Loucy (cell line): ENCODE data around the gene HIC1.

Source experiments
- H2AFZ ChIP-seq: fragments of 200-600 bp; sonication (generic); 2 replicates; pipeline ENCODE4 v1.6.0; 2016; ENCODE audit warnings: antibody characterized with exemption, mild to moderate bottlenecking, low read length, moderate library complexity
- H3F3A ChIP-seq: fragments of 200-600 bp; 2 replicates; pipeline ENCODE4 v1.6.0; 2016; ENCODE audit warnings: antibody characterized with exemption, low read depth, mild to moderate bottlenecking
- H3K27me3 ChIP-seq: fragments of 200-600 bp; sonication (generic); 2 replicates; pipeline ENCODE4 v1.6.1; 2014; ENCODE audit warnings: low read length, mild to moderate bottlenecking; ENCODE audit not compliant: insufficient read depth, poor library complexity, severe bottlenecking
- H3K36me3 ChIP-seq: fragments of 200-600 bp; sonication (generic); 2 replicates; pipeline ENCODE4 v1.6.1; 2016; ENCODE audit warnings: low read length; ENCODE audit not compliant: insufficient read depth
- H3K4me1 ChIP-seq: fragments of 200-600 bp; sonication (generic); 2 replicates; pipeline ENCODE4 v1.5.1; 2014; ENCODE audit warnings: low read length, mild to moderate bottlenecking; ENCODE audit not compliant: insufficient read depth, poor library complexity, severe bottlenecking
- H3K4me2 ChIP-seq: fragments of 200-600 bp; sonication (generic); 2 replicates; pipeline ENCODE4 v1.6.0; 2014; ENCODE audit warnings: antibody characterized with exemption, low read length, low read depth, mild to moderate bottlenecking; ENCODE audit not compliant: poor library complexity, severe bottlenecking
- H3K4me3 ChIP-seq: fragments of 200-600 bp; sonication (generic); 2 replicates; pipeline ENCODE4 v1.5.1; 2014; ENCODE audit warnings: low read length, mild to moderate bottlenecking, mixed read lengths; ENCODE audit not compliant: poor library complexity, severe bottlenecking
- H3K79me2 ChIP-seq: fragments of 200-600 bp; sonication (generic); 2 replicates; pipeline ENCODE4 v1.6.1; 2014; ENCODE audit warnings: low read length; ENCODE audit not compliant: insufficient read depth
- H3K9ac ChIP-seq: fragments of 200-600 bp; sonication (generic); 2 replicates; pipeline ENCODE4 v1.6.0; 2014; ENCODE audit warnings: mild to moderate bottlenecking, low read depth, low read length, moderate library complexity; ENCODE audit not compliant: poor library complexity, severe bottlenecking
- H3K9me2 ChIP-seq: fragments of 200-600 bp; sonication (generic); replicated peaks from 2 replicates; pipeline ENCODE4 v1.6.1; 2016; ENCODE audit warnings: low read depth, low read length, mixed read lengths
- H3K9me3 ChIP-seq: fragments of 200-600 bp; sonication (generic); 2 replicates; pipeline ENCODE4 v1.6.1; 2014; ENCODE audit warnings: mild to moderate bottlenecking, antibody characterized with exemption, low read length, low read depth; ENCODE audit not compliant: insufficient read depth
- H4K20me1 ChIP-seq: fragments of 200-600 bp; sonication (generic); 2 replicates; pipeline ENCODE4 v1.6.0; 2014; ENCODE audit warnings: antibody characterized with exemption, low read length, mild to moderate bottlenecking; ENCODE audit not compliant: insufficient read depth, poor library complexity, severe bottlenecking
- EZH2phosphoT487 ChIP-seq: fragments of 200-600 bp; IDR thresholded peaks from 2 replicates; pipeline ENCODE4 v1.6.1; 2018; ENCODE audit warnings: antibody characterized with exemption, mild to moderate bottlenecking, moderate library complexity, borderline replicate concordance
- TF ChIP-seq, protein P1 (sequence below): fragments of 200-600 bp; sonication (generic); conservative IDR thresholded peaks from 2 replicates; pipeline ENCODE4 v1.5.1; 2014; ENCODE audit warnings: mild to moderate bottlenecking, antibody characterized with exemption, low read length

Gene HIC1

DNA sequence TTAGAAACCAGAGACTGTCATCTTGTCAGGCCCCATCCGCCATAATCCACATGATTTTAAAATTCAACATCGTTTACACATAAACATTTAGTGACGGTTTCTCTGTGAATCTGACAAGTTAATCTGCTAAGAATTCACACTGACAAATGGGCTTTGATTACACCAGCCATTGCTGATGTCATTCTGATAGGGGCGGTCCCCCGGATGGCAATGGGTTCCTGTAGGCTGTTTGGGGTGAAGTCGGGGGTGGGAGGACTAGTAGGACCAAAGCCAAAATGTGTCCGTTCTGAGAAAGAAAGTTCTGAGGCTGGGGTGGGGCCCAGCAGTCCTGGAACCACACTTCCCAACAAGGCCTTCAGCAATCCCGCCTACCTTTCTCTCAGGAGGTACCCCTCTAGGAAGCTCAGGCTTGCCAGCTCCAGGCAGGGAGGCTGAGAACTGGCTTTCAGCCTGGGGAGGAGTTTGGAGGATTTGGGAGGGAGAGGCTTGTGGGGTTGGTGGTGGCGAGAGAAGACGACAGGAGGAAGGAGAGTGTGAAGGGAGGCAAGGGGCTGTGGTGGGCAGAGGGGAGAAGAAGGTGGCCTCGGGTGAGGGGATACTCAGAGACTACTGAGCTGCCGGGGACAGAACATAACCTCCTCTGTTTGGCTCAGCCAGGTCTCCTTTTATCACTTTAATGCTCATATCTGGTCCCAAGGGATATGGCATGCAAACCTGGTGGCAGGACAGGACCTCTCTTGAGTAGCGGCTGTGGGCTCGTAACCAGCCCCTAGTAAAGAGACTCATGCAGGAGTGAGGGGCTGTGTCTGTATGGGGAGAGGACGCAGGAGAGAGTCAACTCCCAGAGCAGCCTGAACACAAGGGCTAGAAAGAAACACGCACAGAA is 8.6 kb downstream of the HIC1 start:
- Histone ChIP-seq H3K9ac (no peak overlapping the region), H4K20me1 (no peaks in the 10 kb centered on the region), H3K36me3 (peaks cover 83% of the 10 kb centered on the region; the same call in 1 of the 2 replicates), H3F3A (no peaks in the 10 kb centered on the region), H3K4me3 (no peak overlapping the region), H3K9me2 (no peaks in the 10 kb centered on the region), H3K27me3 (no peaks in the 10 kb centered on the region), H3K4me1 (no peaks in the 10 kb centered on the region), H2AFZ (no peak overlapping the region), H3K79me2 (no peaks in the 10 kb centered on the region), H3K9me3 (no peaks in the 10 kb centered on the region), H3K4me2 (no peak overlapping the region)
- TF ChIP-seq EZH2phosphoT487, result no peak
- TF ChIP-seq, protein P1, sequence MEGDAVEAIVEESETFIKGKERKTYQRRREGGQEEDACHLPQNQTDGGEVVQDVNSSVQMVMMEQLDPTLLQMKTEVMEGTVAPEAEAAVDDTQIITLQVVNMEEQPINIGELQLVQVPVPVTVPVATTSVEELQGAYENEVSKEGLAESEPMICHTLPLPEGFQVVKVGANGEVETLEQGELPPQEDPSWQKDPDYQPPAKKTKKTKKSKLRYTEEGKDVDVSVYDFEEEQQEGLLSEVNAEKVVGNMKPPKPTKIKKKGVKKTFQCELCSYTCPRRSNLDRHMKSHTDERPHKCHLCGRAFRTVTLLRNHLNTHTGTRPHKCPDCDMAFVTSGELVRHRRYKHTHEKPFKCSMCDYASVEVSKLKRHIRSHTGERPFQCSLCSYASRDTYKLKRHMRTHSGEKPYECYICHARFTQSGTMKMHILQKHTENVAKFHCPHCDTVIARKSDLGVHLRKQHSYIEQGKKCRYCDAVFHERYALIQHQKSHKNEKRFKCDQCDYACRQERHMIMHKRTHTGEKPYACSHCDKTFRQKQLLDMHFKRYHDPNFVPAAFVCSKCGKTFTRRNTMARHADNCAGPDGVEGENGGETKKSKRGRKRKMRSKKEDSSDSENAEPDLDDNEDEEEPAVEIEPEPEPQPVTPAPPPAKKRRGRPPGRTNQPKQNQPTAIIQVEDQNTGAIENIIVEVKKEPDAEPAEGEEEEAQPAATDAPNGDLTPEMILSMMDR, result no peak

DNA sequence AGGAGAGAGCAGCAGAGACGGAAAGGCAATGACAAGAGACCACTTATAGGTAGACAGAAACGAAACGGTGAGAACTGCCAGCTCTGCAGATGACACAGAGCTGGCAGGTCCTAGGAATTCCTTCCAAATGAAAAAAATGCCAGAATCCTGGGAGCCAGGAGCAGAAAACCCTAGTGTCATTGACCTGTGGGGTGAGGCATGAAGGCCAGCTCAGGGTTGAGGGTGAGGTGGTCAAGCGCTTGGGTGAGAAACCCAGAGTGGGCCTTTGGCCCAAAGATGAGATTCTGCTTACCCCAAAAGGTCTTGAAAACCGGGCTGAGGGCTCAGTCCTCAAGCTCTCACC is 9.2 kb downstream of the HIC1 start:
- Histone ChIP-seq H3K4me1 (no peaks in the 10 kb centered on the region), H3K4me2 (no peak overlapping the region), H3K9me3 (no peaks in the 10 kb centered on the region), H3K9ac (no peak overlapping the region), H3F3A (no peaks in the 10 kb centered on the region), H3K9me2 (no peaks in the 10 kb centered on the region), H3K27me3 (no peaks in the 10 kb centered on the region), H2AFZ (no peak overlapping the region), H3K79me2 (no peaks in the 10 kb centered on the region), H4K20me1 (no peaks in the 10 kb centered on the region), H3K4me3 (no peak overlapping the region), H3K36me3 (peaks cover 89% of the 10 kb centered on the region; the same call in 1 of the 2 replicates)
- TF ChIP-seq EZH2phosphoT487, result no peak
- TF ChIP-seq, protein P1, result no peak

DNA sequence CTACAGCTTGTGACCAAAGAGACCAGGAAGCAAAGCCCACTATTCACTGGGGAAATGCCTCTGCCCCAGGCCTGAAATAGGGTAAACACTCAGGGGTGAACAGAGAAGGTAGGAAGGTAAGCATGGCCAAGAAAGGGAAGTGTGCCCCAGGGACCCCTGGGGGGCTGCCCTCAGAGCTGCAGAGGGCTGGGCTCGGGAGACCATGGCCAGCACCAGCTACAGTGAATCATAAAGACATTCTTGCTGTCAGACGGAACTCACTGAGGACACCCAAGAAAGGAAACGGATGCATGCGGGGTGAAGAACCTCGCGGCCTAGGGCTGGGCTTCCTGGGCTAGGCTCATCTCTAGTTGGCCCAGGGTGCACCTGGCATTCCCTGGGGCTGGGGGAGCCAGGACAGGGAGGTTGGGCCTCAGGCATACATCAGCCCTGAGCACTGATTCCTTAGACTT is 9.6 kb downstream of the HIC1 start:
- Histone ChIP-seq H4K20me1 (no peaks in the 10 kb centered on the region), H3K4me2 (no peak overlapping the region), H3F3A (no peaks in the 10 kb centered on the region), H3K79me2 (no peaks in the 10 kb centered on the region), H3K27me3 (no peaks in the 10 kb centered on the region), H3K9ac (no peak overlapping the region), H3K4me3 (no peak overlapping the region), H3K9me3 (no peaks in the 10 kb centered on the region), H3K4me1 (no peaks in the 10 kb centered on the region), H3K36me3 (peaks cover 91% of the 10 kb centered on the region; the same call in 1 of the 2 replicates), H2AFZ (no peak overlapping the region), H3K9me2 (no peaks in the 10 kb centered on the region)
- TF ChIP-seq EZH2phosphoT487, result no peak
- TF ChIP-seq, protein P1, result no peak
